ENCODE measurements around the gene SRRM2.

The SRRM2 gene

DNA sequence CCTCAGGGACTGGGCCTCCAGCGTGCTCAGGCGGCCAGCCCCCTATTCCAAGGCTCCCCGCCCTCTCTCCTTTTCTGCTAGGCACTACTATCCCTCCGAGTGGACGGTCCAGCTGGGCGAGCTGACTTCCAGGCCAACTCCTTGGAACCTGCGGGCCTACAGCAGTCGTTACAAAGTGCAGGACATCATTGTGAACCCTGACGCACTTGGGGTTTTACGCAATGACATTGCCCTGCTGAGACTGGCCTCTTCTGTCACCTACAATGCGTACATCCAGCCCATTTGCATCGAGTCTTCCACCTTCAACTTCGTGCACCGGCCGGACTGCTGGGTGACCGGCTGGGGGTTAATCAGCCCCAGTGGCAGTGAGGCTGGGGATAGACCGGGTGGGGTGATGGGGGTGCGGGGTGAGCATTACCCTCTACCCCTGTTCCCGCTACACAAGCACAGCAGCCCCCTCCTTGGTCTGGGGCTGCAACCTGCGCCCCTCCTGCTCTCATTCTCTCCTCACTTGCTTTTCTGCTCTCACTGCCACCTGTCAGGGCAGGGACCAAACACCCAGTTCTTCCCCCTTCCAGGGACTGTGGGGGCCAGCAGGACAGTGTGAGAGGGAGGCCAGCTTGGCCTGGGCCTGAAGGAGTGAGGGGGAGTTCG is 46.9 kb downstream of the SRRM2 start:
- no peak for DNase-seq (ENCODE audit: low read depth in 1 of 2, low spot score in 1 of 2)
- TF ChIP-seq SPI1 (IDR thresholded peaks at IDR 0.05; ENCODE audit: borderline replicate concordance, low read depth) (no peak), CTCF (IDR thresholded peaks at IDR 0.05; ENCODE audit: insufficient read depth, low read length) (no peak), REST (IDR thresholded peaks at IDR 0.05; ENCODE audit: insufficient replicate concordance, low read depth) (no peak), GABPA (IDR thresholded peaks at IDR 0.05; ENCODE audit: low read depth) (no peak), POLR2AphosphoS5 (IDR thresholded peaks at IDR 0.05; ENCODE audit: low read depth) (no peak)
- no peak overlapping the region for H3K27ac ChIP-seq (replicated peaks)
- no peak overlapping the region for H3K4me3 ChIP-seq (replicated peaks; ENCODE audit: insufficient read depth, low read length)
- H3K27me3 ChIP-seq (ENCODE audit: insufficient read depth, poor library complexity, severe bottlenecking): no peaks in the 10 kb centered on the region

DNA sequence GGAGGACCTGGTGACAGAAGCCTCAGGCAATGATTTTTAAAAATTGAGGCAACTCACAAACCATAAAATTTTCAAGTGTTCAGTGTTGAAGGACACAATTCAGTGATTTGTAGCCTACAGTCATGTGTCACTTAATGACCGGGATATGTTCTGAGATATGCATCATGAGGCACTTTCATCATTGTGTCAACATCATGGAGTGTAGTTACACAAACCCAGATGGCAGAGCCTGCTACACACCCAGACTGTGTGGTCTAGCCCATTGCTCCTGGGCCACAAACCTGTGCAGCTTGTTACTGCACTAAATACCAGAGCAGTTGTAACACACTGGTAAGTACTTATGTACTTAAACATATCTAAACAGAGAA is 47.4 kb downstream of the SRRM2 start:
- no peak overlapping the region for H3K4me3 ChIP-seq (replicated peaks; ENCODE audit: insufficient read depth, low read length)
- peak in 1 of 2 experiments; percentile 34 for DNase-seq (ENCODE audit: low read depth in 1 of 2, low spot score in 1 of 2)
- H3K27ac ChIP-seq (replicated peaks): no peak overlapping the region
- TF ChIP-seq REST (IDR thresholded peaks at IDR 0.05; ENCODE audit: insufficient replicate concordance, low read depth) (no peak), GABPA (IDR thresholded peaks at IDR 0.05; ENCODE audit: low read depth) (no peak), SPI1 (IDR thresholded peaks at IDR 0.05; ENCODE audit: borderline replicate concordance, low read depth) (no peak), POLR2AphosphoS5 (IDR thresholded peaks at IDR 0.05; ENCODE audit: low read depth) (no peak), CTCF (IDR thresholded peaks at IDR 0.05; ENCODE audit: insufficient read depth, low read length) (no peak)
- H3K27me3 ChIP-seq (ENCODE audit: insufficient read depth, poor library complexity, severe bottlenecking): no peaks in the 10 kb centered on the region

DNA sequence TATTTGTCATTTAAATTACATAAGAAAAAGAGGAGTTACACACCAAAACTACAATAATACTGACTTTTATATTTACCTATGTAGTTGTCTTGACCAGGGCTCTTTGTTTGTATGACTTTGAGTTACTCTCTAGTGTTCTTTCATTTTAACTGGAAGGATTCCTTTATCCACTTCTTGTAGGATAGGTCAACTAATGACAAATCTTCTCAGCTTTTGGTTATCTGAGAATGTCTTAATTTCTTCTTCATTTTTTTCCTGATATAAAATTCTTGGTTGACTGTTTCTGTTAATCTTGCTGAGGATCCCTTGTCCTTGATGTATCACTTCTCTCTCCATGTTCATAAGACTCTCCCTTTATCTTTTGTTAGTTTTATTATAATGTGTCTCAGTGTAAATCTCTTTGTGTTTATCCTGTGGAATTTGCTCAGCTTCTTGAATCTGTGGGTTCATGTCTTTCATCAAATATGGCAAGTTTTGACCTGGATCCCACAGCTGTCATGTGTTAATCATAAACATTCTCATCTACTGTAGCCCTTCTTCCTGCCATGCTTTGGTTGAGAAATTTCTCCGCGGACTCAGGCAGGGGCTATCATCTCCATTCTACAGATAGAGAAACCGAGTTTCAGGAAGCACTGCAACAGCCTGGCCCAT is 51.2 kb downstream of the SRRM2 start:
- H3K27me3 ChIP-seq (ENCODE audit: insufficient read depth, poor library complexity, severe bottlenecking): no peaks in the 10 kb centered on the region
- DNase-seq (ENCODE audit: low read depth in 1 of 2, low spot score in 1 of 2): no peak
- no peak for TF ChIP-seq REST (IDR thresholded peaks at IDR 0.05; ENCODE audit: insufficient replicate concordance, low read depth)
- no peak for TF ChIP-seq SPI1 (IDR thresholded peaks at IDR 0.05; ENCODE audit: borderline replicate concordance, low read depth)
- no peak for TF ChIP-seq GABPA (IDR thresholded peaks at IDR 0.05; ENCODE audit: low read depth)
- TF ChIP-seq POLR2AphosphoS5 (IDR thresholded peaks at IDR 0.05; ENCODE audit: low read depth): no peak
- TF ChIP-seq CTCF (IDR thresholded peaks at IDR 0.05; ENCODE audit: insufficient read depth, low read length): no peak
- no peak overlapping the region for H3K4me3 ChIP-seq (replicated peaks; ENCODE audit: insufficient read depth, low read length)
- no peak overlapping the region for H3K27ac ChIP-seq (replicated peaks)
